Measurements from ENCODE around the gene ZCCHC24.
"Not testable (repeated sequence)": the region's sequence is repeated elsewhere in the genome, so short reads cannot be mapped to it uniquely, and the experiment has no call there.

ZCCHC24 gene

GRCh38 chr10:79334573-79334972, 110.9 kb downstream of the ZCCHC24 start:
- H3K27me3 ChIP-seq (ENCODE audit: insufficient read depth, insufficient read length): peaks cover 22% of the 10 kb centered on the region
- H3K4me3 ChIP-seq (ENCODE audit: insufficient read length, low read depth): no peak overlapping the region
- H3K4me1 ChIP-seq (ENCODE audit: insufficient read depth, insufficient read length): peaks cover 6% of the 10 kb centered on the region
- H3K9ac ChIP-seq (ENCODE audit: insufficient read length, low read depth): no peak overlapping the region
- TF ChIP-seq ZNF274 (IDR thresholded peaks at IDR 0.05; ENCODE audit: low read depth, low read length) (no peak), SUZ12 (IDR thresholded peaks at IDR 0.05; ENCODE audit: extremely low read depth, insufficient read depth, insufficient read length) (no peak), YY1 (IDR thresholded peaks at IDR 0.05; ENCODE audit: insufficient read depth, insufficient read length) (no peak)
- DNase-seq (ENCODE audit: low read depth, low spot score): no peak
- H3K36me3 ChIP-seq (ENCODE audit: insufficient read depth, insufficient read length, low read length): no peaks in the 10 kb centered on the region
- H3K9me3 ChIP-seq (ENCODE audit: insufficient read depth, low read length): peaks cover 8% of the 10 kb centered on the region; the same call in 1 of the 2 replicates

- Histone ChIP-seq H3K36me3 (ENCODE audit: insufficient read depth, insufficient read length, low read length) (no peaks in the 10 kb centered on the region), H3K4me3 (ENCODE audit: insufficient read length, low read depth) (no peak overlapping the region), H3K4me1 (ENCODE audit: insufficient read depth, insufficient read length) (peaks cover 6% of the 10 kb centered on the region), H3K9ac (ENCODE audit: insufficient read length, low read depth) (no peak overlapping the region), H3K27me3 (ENCODE audit: insufficient read depth, insufficient read length) (peaks cover 20% of the 10 kb centered on the region), H3K9me3 (ENCODE audit: insufficient read depth, low read length) (peaks cover 8% of the 10 kb centered on the region; the same call in 1 of the 2 replicates)
- TF ChIP-seq SUZ12 (IDR thresholded peaks at IDR 0.05; ENCODE audit: extremely low read depth, insufficient read depth, insufficient read length) (no peak), ZNF274 (IDR thresholded peaks at IDR 0.05; ENCODE audit: low read depth, low read length) (no peak), YY1 (IDR thresholded peaks at IDR 0.05; ENCODE audit: insufficient read depth, insufficient read length) (no peak)
- no peak for DNase-seq (ENCODE audit: low read depth, low spot score)
These were observed 111.9 kb downstream of the ZCCHC24 start for GRCh38 chr10:79333513-79333912.

- peaks cover 20% of the 10 kb centered on the region for H3K27me3 ChIP-seq (ENCODE audit: insufficient read depth, insufficient read length)
- not testable (repeated sequence) for H3K4me1 ChIP-seq (ENCODE audit: insufficient read depth, insufficient read length); DNase-seq (ENCODE audit: low read depth, low spot score); H3K9me3 ChIP-seq (ENCODE audit: insufficient read depth, low read length); H3K9ac ChIP-seq (ENCODE audit: insufficient read length, low read depth); H3K4me3 ChIP-seq (ENCODE audit: insufficient read length, low read depth); H3K36me3 ChIP-seq (ENCODE audit: insufficient read depth, insufficient read length, low read length)
These were observed 112.7 kb downstream of the ZCCHC24 start for GRCh38 chr10:79332610-79333315.

All from NT2/D1 (cell line).